ENCODE results near the gene TGFB2.

The TGFB2 gene

DNA sequence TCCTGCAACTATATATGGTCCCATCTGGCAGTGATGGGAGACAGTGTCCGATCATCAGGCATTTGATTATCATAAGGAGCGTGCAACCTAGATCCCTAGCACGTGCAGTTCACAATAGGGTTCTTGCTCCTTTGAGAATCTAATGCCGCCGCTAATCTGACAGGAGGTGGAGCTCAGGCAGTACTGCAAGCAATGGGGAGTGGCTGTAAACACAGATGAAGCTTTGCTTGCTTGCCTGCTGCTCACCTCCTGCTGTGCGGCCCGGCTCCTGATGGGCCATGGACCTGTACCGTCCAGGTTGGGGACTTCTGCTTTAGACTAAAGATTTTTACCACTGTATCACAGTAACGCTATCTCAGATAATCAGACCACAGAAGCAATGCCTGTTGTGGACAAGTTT lies 63.8 kb downstream of the TGFB2 start:
- Histone ChIP-seq H3K4me3 (no peak overlapping the region), H3K4me1 (peaks cover 0 to 25% (median 0%) of the 10 kb centered on the region in 4 donors), H3K27me3 (no peaks in the 10 kb centered on the region), H3K27ac (no peak overlapping the region), H3K9me3 (no peaks in the 10 kb centered on the region), H3K36me3 (peaks cover 0 to 6% (median 0%) of the 10 kb centered on the region in 3 donors)
- TF ChIP-seq CTCF (IDR thresholded peaks at IDR 0.05) = no peak
- DNase-seq = no peak
- intact Hi-C loops (cut with DNase I; ENCODE audit: low total_unique reads) = no loop called here

GRCh38 chr1:218409946-218410510 lies 64.9 kb downstream of the TGFB2 start:
- H3K27me3 ChIP-seq = no peaks in the 10 kb centered on the region
- peaks cover 0 to 6% (median 0%) of the 10 kb centered on the region in 3 donors for H3K36me3 ChIP-seq
- TF ChIP-seq CTCF (IDR thresholded peaks at IDR 0.05) = no peak
- no peak overlapping the region for H3K4me3 ChIP-seq
- intact Hi-C loops (cut with DNase I; ENCODE audit: low total_unique reads) = no loop called here
- no peak for DNase-seq
- H3K27ac ChIP-seq = no peak overlapping the region
- H3K4me1 ChIP-seq = peaks cover 0 to 32% (median 0%) of the 10 kb centered on the region in 4 donors
- no peaks in the 10 kb centered on the region for H3K9me3 ChIP-seq

GRCh38 chr1:218411101-218411500 lies 66.0 kb downstream of the TGFB2 start:
- Histone ChIP-seq H3K36me3 (no peaks in the 10 kb centered on the region), H3K27me3 (no peaks in the 10 kb centered on the region), H3K4me1 (peaks cover 0 to 35% (median 0%) of the 10 kb centered on the region in 4 donors), H3K27ac (no peak overlapping the region), H3K9me3 (no peaks in the 10 kb centered on the region), H3K4me3 (no peak overlapping the region)
- no peak for DNase-seq
- no peak for TF ChIP-seq CTCF (IDR thresholded peaks at IDR 0.05)
- intact Hi-C loops (cut with DNase I; ENCODE audit: low total_unique reads) = no loop called here

DNA sequence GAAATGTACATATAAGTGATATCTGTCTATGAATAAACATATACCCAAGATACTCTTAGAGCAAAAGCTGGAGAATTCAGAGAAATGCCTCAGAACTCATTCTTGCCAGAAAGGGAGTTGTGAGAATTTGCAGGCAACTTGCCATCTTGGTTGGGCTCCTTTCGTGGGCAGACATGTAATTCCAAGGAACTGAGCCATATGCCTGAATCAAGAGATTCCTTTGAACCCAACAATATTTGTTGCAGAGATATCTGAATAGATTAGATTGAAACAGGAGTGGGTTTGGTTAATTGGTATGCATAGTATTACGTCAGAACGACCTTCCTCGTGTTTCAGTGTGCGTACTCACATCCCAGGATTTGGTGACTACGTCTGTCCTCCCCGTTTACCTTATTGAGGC lies 67.0 kb downstream of the TGFB2 start:
- H3K36me3 ChIP-seq = no peaks in the 10 kb centered on the region
- peaks cover 0 to 40% (median 0%) of the 10 kb centered on the region in 4 donors for H3K4me1 ChIP-seq
- no peak for DNase-seq
- H3K27ac ChIP-seq = no peak overlapping the region
- intact Hi-C loops (cut with DNase I; ENCODE audit: low total_unique reads) = no loop called here
- H3K9me3 ChIP-seq = peaks cover 0 to 4% (median 0%) of the 10 kb centered on the region in 3 donors
- no peak overlapping the region for H3K4me3 ChIP-seq
- no peaks in the 10 kb centered on the region for H3K27me3 ChIP-seq
- no peak for TF ChIP-seq CTCF (IDR thresholded peaks at IDR 0.05)

GRCh38 chr1:218413179-218413578 lies 68.0 kb downstream of the TGFB2 start:
- DNase-seq = no peak
- H3K4me3 ChIP-seq = no peak overlapping the region
- peaks cover 0 to 5% (median 5%) of the 10 kb centered on the region in 3 donors for H3K9me3 ChIP-seq
- H3K36me3 ChIP-seq = no peaks in the 10 kb centered on the region
- intact Hi-C loops (cut with DNase I; ENCODE audit: low total_unique reads) = no loop called here
- no peak for TF ChIP-seq CTCF (IDR thresholded peaks at IDR 0.05)
- H3K4me1 ChIP-seq = peaks cover 0 to 35% (median 0%) of the 10 kb centered on the region in 4 donors
- no peak overlapping the region for H3K27ac ChIP-seq
- H3K27me3 ChIP-seq = no peaks in the 10 kb centered on the region
